Naive thymus-derived CD8-positive, alpha-beta T cell (primary cell): Measurements from ENCODE around the gene HIP1R. TPM values are rescaled to one million over a fixed set of nuclear protein-coding genes. Genes with fewer than 3 reads are reported as not detected.

Source experiments
- ATAC-seq, 2 donors: fragments of 150-1000 bp; cut with Tn5 transposase in 1 of 2; sonication (Bioruptor Pico), chemical (Tn5 transposase) in 1 of 2; 1 replicate in 1 of 2; 2 replicates in 1 of 2; pipeline ENCODE4 v1.10.0; 2021; ENCODE audit warnings: mild to moderate bottlenecking in 2 of 2, moderate library complexity in 2 of 2
- POLR2A ChIA-PET: fragments of 350-600 bp; sonication (Branson Sonifier 250); formaldehyde crosslinking; loops from one replicate; lab custom pipeline; 2021; ENCODE audit warnings: antibody characterized with exemption; lab: Charles Lee
- DNase-seq, 10 donors: peaks; one replicate each; pipeline versions ENCODE4 v3.0.0 to v3.0.0-alpha.2; 2020 to 2022
- H3K27ac Mint-ChIP-seq, 10 donors: one replicate each; pipeline ENCODE4 v1.8.0; 2020 to 2022; ENCODE audit warnings: mild to moderate bottlenecking in 10 of 10, mixed read lengths in 10 of 10, moderate library complexity in 4 of 10, inconsistent platforms in 1 of 10
- H3K27me3 Mint-ChIP-seq, 5 donors: one replicate each; pipeline ENCODE4 v1.8.0; 2021 to 2022; ENCODE audit warnings: mixed read lengths in 5 of 5
- H3K36me3 Mint-ChIP-seq, 3 donors: one replicate each; pipeline ENCODE4 v1.8.0; 2020 to 2022; ENCODE audit warnings: mixed read lengths in 3 of 3, mild to moderate bottlenecking in 2 of 3, inconsistent platforms in 1 of 3
- H3K4me1 Mint-ChIP-seq, 4 donors: one replicate each; pipeline ENCODE4 v1.8.0; 2021 to 2022; ENCODE audit warnings: mixed read lengths in 4 of 4
- H3K4me3 Mint-ChIP-seq, 10 donors: one replicate each; pipeline ENCODE4 v1.8.0; 2020 to 2022; ENCODE audit warnings: mild to moderate bottlenecking in 10 of 10, mixed read lengths in 10 of 10, moderate library complexity in 6 of 10, inconsistent platforms in 1 of 10
- H3K9me3 Mint-ChIP-seq, 9 donors: one replicate each; pipeline ENCODE4 v1.8.0; 2020 to 2022; ENCODE audit warnings: mixed read lengths in 9 of 9, mild to moderate bottlenecking in 3 of 9, inconsistent platforms in 1 of 9, moderate library complexity in 1 of 9
- polyA plus RNA-seq, 3 donors: library from polyadenylated mRNA; unstranded; fragments of 300-500 nt; fragmentation: Illumina TruSeq; gene quantifications; one replicate each; pipeline ENCODE4 v1.2.3, GENCODE V29; 2021
- total RNA-seq, 8 experiments: library from RNA in 2 of 8; stranded (reverse) in 2 of 8; gene quantifications; one replicate each; pipeline ENCODE4 v1.2.3 and lab custom pipeline; 2021 to 2026

Gene HIP1R
- total and polyA plus RNA-seq, 5 experiments from 2014 or later: 4.7 to 144 (median 16.7) TPM

- DNase-seq: no peak
- Mint-ChIP-seq H3K27ac (peak overlapping the region in 4 of 10 donors; percentile 15 to 75 (median 60)), H3K4me1 (peaks cover 7 to 53% (median 25%) of the 10 kb centered on the region in 4 donors), H3K4me3 (peak overlapping the region in 2 of 10 donors; percentile 24 to 37), H3K36me3 (peaks cover 0 to 58% (median 12%) of the 10 kb centered on the region in 3 donors), H3K27me3 (no peaks in the 10 kb centered on the region), H3K9me3 (no peaks in the 10 kb centered on the region)
- POLR2A ChIA-PET: interaction anchor here (1.0 to 1.3 kb wide), 2 partner anchors 21 to 29 kb away, joined by 4 to 6 read pairs; partner anchors contain the start of gene VPS37B
- ATAC-seq: no peak
Measured at GRCh38 chr12:122866950-122867607, 31.8 kb downstream of the HIP1R start.

- DNase-seq: no peak
- ATAC-seq: no peak
- peaks cover 13 to 59% (median 33%) of the 10 kb centered on the region in 4 donors for H3K4me1 Mint-ChIP-seq
- peak overlapping the region in 1 of 10 donors; percentile 24 for H3K4me3 Mint-ChIP-seq
- H3K27ac Mint-ChIP-seq: peak overlapping the region in 2 of 10 donors; percentile 24 to 33
- H3K27me3 Mint-ChIP-seq: no peaks in the 10 kb centered on the region
- POLR2A ChIA-PET: interaction anchor here (0.5 to 1.3 kb wide), 3 partner anchors 20 to 28 kb away, joined by 3 to 6 read pairs (median 4); partner anchors contain the start of gene VPS37B
- H3K36me3 Mint-ChIP-seq: peaks cover 0 to 57% (median 12%) of the 10 kb centered on the region in 3 donors
- no peaks in the 10 kb centered on the region for H3K9me3 Mint-ChIP-seq
Measured at GRCh38 chr12:122867691-122868461, 32.6 kb downstream of the HIP1R start.

- H3K36me3 Mint-ChIP-seq: peaks cover 0 to 57% (median 12%) of the 10 kb centered on the region in 3 donors
- ATAC-seq (no peak), DNase-seq (no peak)
- peak overlapping the region in 6 of 10 donors; percentile 31 to 84 (median 40) for H3K27ac Mint-ChIP-seq
- no peaks in the 10 kb centered on the region for H3K27me3 Mint-ChIP-seq
- peaks cover 20 to 64% (median 41%) of the 10 kb centered on the region in 4 donors for H3K4me1 Mint-ChIP-seq
- POLR2A ChIA-PET: no interaction called here
- no peaks in the 10 kb centered on the region for H3K9me3 Mint-ChIP-seq
- H3K4me3 Mint-ChIP-seq: peak overlapping the region in 2 of 10 donors; percentile 20 to 70
Measured at GRCh38 chr12:122868471-122869177, 33.4 kb downstream of the HIP1R start.

- no peaks in the 10 kb centered on the region for H3K9me3 Mint-ChIP-seq
- no peaks in the 10 kb centered on the region for H3K27me3 Mint-ChIP-seq
- DNase-seq (no peak), ATAC-seq (no peak)
- H3K4me3 Mint-ChIP-seq: peak overlapping the region in 4 of 10 donors; percentile 4 to 34 (median 16)
- H3K4me1 Mint-ChIP-seq: peaks cover 27 to 68% (median 48%) of the 10 kb centered on the region in 4 donors
- H3K27ac Mint-ChIP-seq: peak overlapping the region in 7 of 10 donors; percentile 9 to 62 (median 31)
- H3K36me3 Mint-ChIP-seq: peaks cover 0 to 55% (median 12%) of the 10 kb centered on the region in 3 donors
- POLR2A ChIA-PET: interaction anchor here (0.6 to 0.7 kb wide), 3 partner anchors 28 to 804 kb away, joined by 4 to 6 read pairs (median 5); no protein-coding TSS in a partner anchor
Measured at GRCh38 chr12:122869207-122869973, 34.1 kb downstream of the HIP1R start.

- H3K27ac Mint-ChIP-seq: peak overlapping the region in 8 of 10 donors; percentile 37 to 96 (median 86)
- ATAC-seq: no peak
- DNase-seq: no peak
- H3K9me3 Mint-ChIP-seq: no peaks in the 10 kb centered on the region
- H3K4me1 Mint-ChIP-seq: peaks cover 27 to 71% (median 51%) of the 10 kb centered on the region in 4 donors
- H3K27me3 Mint-ChIP-seq: no peaks in the 10 kb centered on the region
- peak overlapping the region in 8 of 10 donors; percentile 26 to 97 (median 92) for H3K4me3 Mint-ChIP-seq
- POLR2A ChIA-PET: interaction anchor here (0.6 to 3.1 kb wide), 10 partner anchors 10 to 803 kb away, joined by 3 to 27 read pairs (median 5); partner anchors contain the start of gene VPS37B
- peaks cover 0 to 51% (median 12%) of the 10 kb centered on the region in 3 donors for H3K36me3 Mint-ChIP-seq
Measured at GRCh38 chr12:122870163-122870842, 35.0 kb downstream of the HIP1R start.

- Mint-ChIP-seq H3K36me3 (peaks cover 0 to 45% (median 12%) of the 10 kb centered on the region in 3 donors), H3K9me3 (no peaks in the 10 kb centered on the region), H3K27me3 (no peaks in the 10 kb centered on the region), H3K4me1 (peaks cover 29 to 78% (median 58%) of the 10 kb centered on the region in 4 donors), H3K27ac (peak overlapping the region; percentile 88 to 96 (median 94)), H3K4me3 (peak overlapping the region; percentile 75 to 97 (median 91))
- DNase-seq (no peak), ATAC-seq (no peak)
- POLR2A ChIA-PET: interaction anchor here (0.6 to 3.1 kb wide), 18 partner anchors 9 to 563 kb away, joined by 3 to 27 read pairs (median 4); partner anchors contain the start of genes MPHOSPH9, MTRFR and VPS37B
Measured at GRCh38 chr12:122870867-122871664, 35.8 kb downstream of the HIP1R start.

GRCh38 chr12:122871851-122872780, 36.9 kb downstream of the HIP1R start:
- POLR2A ChIA-PET: interaction anchor here (0.6 to 3.1 kb wide), 17 partner anchors 8 to 498 kb away, joined by 3 to 27 read pairs (median 5); partner anchors contain the start of genes MPHOSPH9, MTRFR and VPS37B
- H3K4me1 Mint-ChIP-seq: peaks cover 31 to 86% (median 68%) of the 10 kb centered on the region in 4 donors
- peaks cover 0 to 40% (median 9%) of the 10 kb centered on the region in 3 donors for H3K36me3 Mint-ChIP-seq
- no peaks in the 10 kb centered on the region for H3K9me3 Mint-ChIP-seq
- H3K4me3 Mint-ChIP-seq: peak overlapping the region; percentile 75 to 97 (median 91)
- ATAC-seq: peak; percentile 42 to 49
- H3K27me3 Mint-ChIP-seq: no peaks in the 10 kb centered on the region
- H3K27ac Mint-ChIP-seq: peak overlapping the region; percentile 88 to 97 (median 94)
- DNase-seq: peak in 4 of 10 donors; percentile 37 to 62 (median 42)

- peaks cover 0 to 40% (median 9%) of the 10 kb centered on the region in 3 donors for H3K36me3 Mint-ChIP-seq
- no peak for ATAC-seq
- peak overlapping the region in 9 of 10 donors; percentile 69 to 97 (median 91) for H3K4me3 Mint-ChIP-seq
- no peaks in the 10 kb centered on the region for H3K27me3 Mint-ChIP-seq
- no peaks in the 10 kb centered on the region for H3K9me3 Mint-ChIP-seq
- POLR2A ChIA-PET: interaction anchor here (1.0 to 3.1 kb wide), 6 partner anchors 8 to 360 kb away, joined by 3 to 27 read pairs (median 7); partner anchors contain the start of genes MPHOSPH9, MTRFR and VPS37B
- DNase-seq: no peak
- peaks cover 34 to 92% (median 76%) of the 10 kb centered on the region in 4 donors for H3K4me1 Mint-ChIP-seq
- peak overlapping the region; percentile 48 to 94 (median 84) for H3K27ac Mint-ChIP-seq
Measured at GRCh38 chr12:122872815-122873361, 37.6 kb downstream of the HIP1R start.

- peak overlapping the region; percentile 63 to 94 (median 82) for H3K27ac Mint-ChIP-seq
- ATAC-seq (peak; percentile 8 to 13), DNase-seq (no peak)
- H3K9me3 Mint-ChIP-seq: no peaks in the 10 kb centered on the region
- H3K27me3 Mint-ChIP-seq: no peaks in the 10 kb centered on the region
- H3K36me3 Mint-ChIP-seq: peaks cover 0 to 36% (median 9%) of the 10 kb centered on the region in 3 donors
- POLR2A ChIA-PET: interaction anchor here (1.0 to 2.1 kb wide), 3 partner anchors 14 to 79 kb away, joined by 5 to 11 read pairs (median 7); no protein-coding TSS in a partner anchor
- peak overlapping the region; percentile 55 to 93 (median 75) for H3K4me3 Mint-ChIP-seq
- peaks cover 36 to 99% (median 82%) of the 10 kb centered on the region in 4 donors for H3K4me1 Mint-ChIP-seq
Measured at GRCh38 chr12:122873540-122873939, 38.3 kb downstream of the HIP1R start.
